Kidney capillary endothelial cell (primary cell): ENCODE results near the gene CARNS1.

ENCODE experiments used
- DNase-seq: peaks from one replicate; pipeline ENCODE4 v3.0.0-alpha.2; 2018; ENCODE audit warnings: low spot score

The CARNS1 gene

GRCh38 chr11:67375320-67376055, 40.0 kb upstream of the CARNS1 start:
- DNase-seq = no peak

- DNase-seq = no peak
Observed at GRCh38 chr11:67376063-67376820, 39.2 kb upstream of the CARNS1 start.

- DNase-seq = no peak
Observed at GRCh38 chr11:67376873-67377808, 38.3 kb upstream of the CARNS1 start.

GRCh38 chr11:67378544-67378943, 36.9 kb upstream of the CARNS1 start:
- no peak for DNase-seq

- DNase-seq = no peak
Observed at GRCh38 chr11:67379061-67380058, 36.1 kb upstream of the CARNS1 start.

GRCh38 chr11:67381244-67381972, 34.1 kb upstream of the CARNS1 start:
- DNase-seq = no peak

- DNase-seq = peak; percentile 75
Observed at GRCh38 chr11:67382276-67383136, 33.0 kb upstream of the CARNS1 start.

GRCh38 chr11:67384851-67385366, 30.6 kb upstream of the CARNS1 start:
- DNase-seq = no peak

GRCh38 chr11:67387069-67387468, 28.4 kb upstream of the CARNS1 start:
- DNase-seq = no peak

GRCh38 chr11:67387518-67387917, 28.0 kb upstream of the CARNS1 start:
- no peak for DNase-seq

GRCh38 chr11:67389477-67389876, 26.0 kb upstream of the CARNS1 start:
- DNase-seq = no peak

GRCh38 chr11:67390947-67391303, 24.6 kb upstream of the CARNS1 start:
- no peak for DNase-seq

- peak; percentile 90 for DNase-seq
Observed at GRCh38 chr11:67391304-67392182, 23.9 kb upstream of the CARNS1 start, which contains the start of gene RAD9A. TSS of gene RAD9A (plus strand) at chr11:67391986. CDS start at chr11:67392045, 59 bp downstream.

- no peak for DNase-seq
Observed at GRCh38 chr11:67392183-67392715, 23.2 kb upstream of the CARNS1 start.

- DNase-seq = no peak
Observed at GRCh38 chr11:67393437-67393836, 22.0 kb upstream of the CARNS1 start.

GRCh38 chr11:67393990-67394389, 21.5 kb upstream of the CARNS1 start:
- no peak for DNase-seq

GRCh38 chr11:67395555-67396258, 19.8 kb upstream of the CARNS1 start:
- no peak for DNase-seq
